22Rv1 (cell line): ENCODE data around the gene MAP4K3.

Experiments
- CTCF ChIP-seq: fragments of 450-650 bp; IDR thresholded peaks from 2 replicates; pipeline ENCODE4 v1.5.1; 2017; ENCODE audit warnings: mild to moderate bottlenecking
- ZFX ChIP-seq: fragments of 450-650 bp; IDR thresholded peaks from 2 replicates; pipeline ENCODE4 v1.6.1; 2017; ENCODE audit warnings: antibody characterized with exemption, borderline replicate concordance

GRCh38 chr2:39479053-39479670, 42.1 kb upstream of the MAP4K3 start:
- TF ChIP-seq CTCF (no peak), ZFX (no peak)
